Suprapubic skin (tissue), 3 donors: ENCODE results near the gene NDUFC1.

Experiments
- CTCF ChIP-seq, 2 donors: fragments of 200-600 bp in 1 of 2; fragments of 450-650 bp in 1 of 2; sonication (generic) in 1 of 2; IDR thresholded peaks; one replicate each; pipeline ENCODE4 v1.5.1; 2016 to 2019; ENCODE audit warnings: antibody characterized with exemption in 2 of 2, mild to moderate bottlenecking in 1 of 2, moderate library complexity in 1 of 2
- POLR2A ChIP-seq, 2 donors: fragments of 450-650 bp; IDR thresholded peaks; one replicate each; pipeline ENCODE4 v1.6.1; 2017; ENCODE audit warnings: antibody characterized with exemption in 2 of 2, mild to moderate bottlenecking in 2 of 2, moderate library complexity in 2 of 2

- TF ChIP-seq CTCF (IDR thresholded peaks at IDR 0.05) (no peak), POLR2A (IDR thresholded peaks at IDR 0.05) (no peak)
These were observed 2.6 kb upstream of the NDUFC1 start for GRCh38 chr4:139304920-139305319.
